HepG2 (cell line): Measurements from ENCODE around the gene RDH13. TPM values are rescaled to one million over a fixed set of nuclear protein-coding genes. Genes with fewer than 3 reads are reported as not detected.

Experiments used
- ATF4 ChIP-seq, 2 experiments: fragments of 450-650 bp in 1 of 2; sonication (generic) in 1 of 2; formaldehyde crosslinking; IDR thresholded peaks; 2 replicates each; pipeline versions ENCODE4 v1.5.0 to v1.8.0; 2020 to 2022; ENCODE audit warnings: mild to moderate bottlenecking in 1 of 2, missing genetic modification reagents in 1 of 2
- BCL3 ChIP-seq: sonication (generic); formaldehyde crosslinking; IDR thresholded peaks from 2 replicates; pipeline ENCODE4 v1.5.1; 2020; ENCODE audit warnings: mild to moderate bottlenecking, missing genetic modification reagents, moderate library complexity
- ELF3 ChIP-seq: IDR thresholded peaks from 2 replicates; pipeline ENCODE4 v1.6.1; 2016; ENCODE audit warnings: missing genetic modification reagents, missing compliant biosample characterization
- ERF ChIP-seq: IDR thresholded peaks from 2 replicates; pipeline ENCODE4 v1.6.1; 2018; ENCODE audit warnings: missing biosample characterization, missing genetic modification reagents
- HMG20A ChIP-seq: IDR thresholded peaks from 2 replicates; pipeline ENCODE4 v1.6.1; 2016; ENCODE audit warnings: borderline replicate concordance
- IRF2 ChIP-seq: IDR thresholded peaks from 2 replicates; pipeline ENCODE4 v1.6.1; 2018; ENCODE audit warnings: missing genetic modification reagents, missing compliant biosample characterization
- MLXIP ChIP-seq: sonication (generic); formaldehyde crosslinking; IDR thresholded peaks from 2 replicates; pipeline ENCODE4 v1.9.0; 2021; ENCODE audit warnings: missing genetic modification reagents, borderline replicate concordance
- NCOA2 ChIP-seq: sonication (generic); formaldehyde crosslinking; IDR thresholded peaks from 2 replicates; pipeline ENCODE4 v1.8.0; 2022; ENCODE audit warnings: inconsistent platforms
- NCOA5 ChIP-seq: sonication (generic); formaldehyde crosslinking; IDR thresholded peaks from 2 replicates; pipeline ENCODE4 v1.4.0; 2020; ENCODE audit warnings: missing genetic modification reagents
- NFIB ChIP-seq: sonication (generic); formaldehyde crosslinking; IDR thresholded peaks from 2 replicates; pipeline ENCODE4 v1.9.0; 2021; ENCODE audit warnings: missing genetic modification reagents, mild to moderate bottlenecking, borderline replicate concordance
- NKX3-1 ChIP-seq: sonication (generic); formaldehyde crosslinking; IDR thresholded peaks from 2 replicates; pipeline ENCODE4 v1.5.0; 2020; ENCODE audit warnings: missing genetic modification reagents
- POLR2AphosphoS5 ChIP-seq: IDR thresholded peaks from 2 replicates; pipeline ENCODE4 v1.6.1; 2012; ENCODE audit warnings: low read depth, low read length
- RNF219 ChIP-seq: sonication (generic); formaldehyde crosslinking; IDR thresholded peaks from 2 replicates; pipeline ENCODE4 v1.5.0; 2020; ENCODE audit warnings: mild to moderate bottlenecking, missing genetic modification reagents
- RXRB ChIP-seq: IDR thresholded peaks from 2 replicates; pipeline ENCODE4 v1.6.1; 2016; ENCODE audit warnings: borderline replicate concordance, missing genetic modification reagents, missing compliant biosample characterization
- TBL1XR1 ChIP-seq: fragments of 150-350 bp; IDR thresholded peaks from 2 replicates; pipeline ENCODE4 v1.6.1; 2014; ENCODE audit warnings: borderline replicate concordance, low read length; ENCODE audit not compliant: partially characterized antibody
- ZBTB34 ChIP-seq: sonication (generic); formaldehyde crosslinking; IDR thresholded peaks from 2 replicates; pipeline ENCODE4 v1.8.0; 2022; ENCODE audit warnings: mild to moderate bottlenecking, missing genetic modification reagents
- ZEB1 ChIP-seq: IDR thresholded peaks from 2 replicates; pipeline ENCODE4 v1.6.1; 2012; ENCODE audit warnings: mild to moderate bottlenecking, low read depth, inconsistent platforms; ENCODE audit not compliant: insufficient replicate concordance
- ZNF180 ChIP-seq: sonication (generic); formaldehyde crosslinking; IDR thresholded peaks from 2 replicates; pipeline ENCODE4 v1.4.0; 2020; ENCODE audit warnings: low read depth, missing genetic modification reagents, borderline replicate concordance
- ZNF224 ChIP-seq: sonication (generic); formaldehyde crosslinking; IDR thresholded peaks from 2 replicates; pipeline ENCODE4 v1.5.0; 2020; ENCODE audit warnings: mild to moderate bottlenecking, missing genetic modification reagents
- ZNF510 ChIP-seq: sonication (generic); formaldehyde crosslinking; IDR thresholded peaks from 2 replicates; pipeline ENCODE4 v1.4.0; 2020; ENCODE audit warnings: low read depth, mild to moderate bottlenecking, missing genetic modification reagents
- ZNF652 ChIP-seq: IDR thresholded peaks from 2 replicates; pipeline ENCODE4 v1.6.1; 2016; ENCODE audit warnings: low read depth, borderline replicate concordance
- polyA plus RNA-seq, 8 experiments: library from polyadenylated mRNA; depleted of rRNA in 3 of 8; stranded (reverse) in 7 of 8; unstranded in 1 of 8; fragments of >200 nt; fragmentation: Illumina TruSeq in 4 of 8; extraction: Trizol in 4 of 8; gene quantifications; 2 replicates each; pipeline versions ENCODE4 v1.2.1 to v1.2.3, GENCODE V29; 2011 to 2016; ENCODE audit warnings: low read depth in 4 of 8, missing spikeins in 1 of 8, mixed read lengths in 1 of 8; ENCODE audit not compliant: insufficient read depth in 1 of 8
- total RNA-seq, 5 experiments: library from RNA; depleted of rRNA; stranded (reverse); fragments of >200 nt; fragmentation: Illumina TruSeq; extraction: Trizol; gene quantifications; 2 replicates each; pipeline ENCODE4 v1.2.3, GENCODE V29; 2016; ENCODE audit warnings: low read depth in 1 of 5

RDH13 gene
- total and polyA plus RNA-seq, 2 of the 13 experiments (the other 11 are each of a cell fraction or from before 2014, with no cell fraction given): 13.4 to 21.5 TPM

GRCh38 chr19:55080121-55080967 lies 17.4 kb upstream of the RDH13 start (continued):
- no peak; the same call in 1 of the 2 replicates for TF ChIP-seq NCOA2
- TF ChIP-seq ZNF652 (CRISPR knock-in tag): no peak
- TF ChIP-seq HMG20A (CRISPR knock-in tag): no peak
- no peak for TF ChIP-seq NCOA5 (CRISPR knock-in tag)
- TF ChIP-seq ZNF224 (CRISPR knock-in tag): 0 out of 2 replicates have a peak, but pooled peaks have one; percentile 39
- no peak for TF ChIP-seq ZBTB34 (CRISPR knock-in tag)
- TF ChIP-seq POLR2AphosphoS5: peak; percentile 48
- no peak for TF ChIP-seq RXRB
- TF ChIP-seq ZEB1: no peak
- no peak for TF ChIP-seq NFIB
- 0 out of 2 replicates have a peak, but pooled peaks have one; percentile 18 for TF ChIP-seq BCL3 (CRISPR knock-in tag)
- TF ChIP-seq ERF: no peak; the same call in 1 of the 2 replicates
- TF ChIP-seq ATF4 (CRISPR knock-in tag; IDR thresholded peaks at IDR 0.05): no peak
- TF ChIP-seq NKX3-1: no peak
- no peak for TF ChIP-seq TBL1XR1
- 0 out of 2 replicates have a peak, but pooled peaks have one; percentile 27 for TF ChIP-seq ELF3 (CRISPR knock-in tag)
- TF ChIP-seq ZNF510 (CRISPR knock-in tag): no peak
- TF ChIP-seq RNF219 (CRISPR knock-in tag): no peak
- no peak for TF ChIP-seq IRF2 (CRISPR knock-in tag)
- TF ChIP-seq ZNF180 (CRISPR knock-in tag): no peak
- TF ChIP-seq MLXIP (CRISPR knock-in tag): no peak
